ENCODE measurements around the gene RALGAPA2. TPM values are rescaled to one million over a fixed set of nuclear protein-coding genes. Genes with fewer than 3 reads are reported as not detected.

The RALGAPA2 gene
- total RNA-seq, 1 donor from 2014 or later, result 28.1 TPM

DNA sequence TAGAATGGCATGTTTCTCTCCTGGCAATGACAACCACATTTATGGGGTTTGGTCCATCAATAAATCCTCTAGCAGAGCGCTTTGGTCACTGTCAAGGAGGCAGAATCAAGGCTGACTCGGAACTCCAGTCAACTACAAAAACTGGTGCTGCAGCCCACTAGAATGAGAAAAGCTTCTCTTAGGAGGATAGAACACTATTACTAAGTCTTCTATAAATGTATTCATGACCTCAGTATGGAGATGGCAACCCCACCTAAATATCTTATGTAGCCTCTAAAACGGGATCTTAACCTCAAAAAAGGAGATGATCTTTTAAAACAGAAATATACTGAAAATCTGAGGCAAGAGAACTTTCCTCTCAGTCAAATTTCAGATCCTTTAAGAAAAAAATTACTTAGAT lies 68.5 kb downstream of the RALGAPA2 start:
- Mint-ChIP-seq H3K27ac (no peak overlapping the region), H3K27me3 (no peaks in the 10 kb centered on the region), H3K36me3 (peaks cover 8% of the 10 kb centered on the region), H3K4me1 (ENCODE audit: unreplicated experiment) (no peaks in the 10 kb centered on the region), H3K9me3 (no peaks in the 10 kb centered on the region), H3K4me3 (no peak overlapping the region)
- DNase-seq (ENCODE audit: extremely low spot score, unreplicated experiment), result no peak
- TF ChIP-seq, protein P1, sequence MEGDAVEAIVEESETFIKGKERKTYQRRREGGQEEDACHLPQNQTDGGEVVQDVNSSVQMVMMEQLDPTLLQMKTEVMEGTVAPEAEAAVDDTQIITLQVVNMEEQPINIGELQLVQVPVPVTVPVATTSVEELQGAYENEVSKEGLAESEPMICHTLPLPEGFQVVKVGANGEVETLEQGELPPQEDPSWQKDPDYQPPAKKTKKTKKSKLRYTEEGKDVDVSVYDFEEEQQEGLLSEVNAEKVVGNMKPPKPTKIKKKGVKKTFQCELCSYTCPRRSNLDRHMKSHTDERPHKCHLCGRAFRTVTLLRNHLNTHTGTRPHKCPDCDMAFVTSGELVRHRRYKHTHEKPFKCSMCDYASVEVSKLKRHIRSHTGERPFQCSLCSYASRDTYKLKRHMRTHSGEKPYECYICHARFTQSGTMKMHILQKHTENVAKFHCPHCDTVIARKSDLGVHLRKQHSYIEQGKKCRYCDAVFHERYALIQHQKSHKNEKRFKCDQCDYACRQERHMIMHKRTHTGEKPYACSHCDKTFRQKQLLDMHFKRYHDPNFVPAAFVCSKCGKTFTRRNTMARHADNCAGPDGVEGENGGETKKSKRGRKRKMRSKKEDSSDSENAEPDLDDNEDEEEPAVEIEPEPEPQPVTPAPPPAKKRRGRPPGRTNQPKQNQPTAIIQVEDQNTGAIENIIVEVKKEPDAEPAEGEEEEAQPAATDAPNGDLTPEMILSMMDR (conservative IDR thresholded peaks at IDR 0.05), result no peak

DNA sequence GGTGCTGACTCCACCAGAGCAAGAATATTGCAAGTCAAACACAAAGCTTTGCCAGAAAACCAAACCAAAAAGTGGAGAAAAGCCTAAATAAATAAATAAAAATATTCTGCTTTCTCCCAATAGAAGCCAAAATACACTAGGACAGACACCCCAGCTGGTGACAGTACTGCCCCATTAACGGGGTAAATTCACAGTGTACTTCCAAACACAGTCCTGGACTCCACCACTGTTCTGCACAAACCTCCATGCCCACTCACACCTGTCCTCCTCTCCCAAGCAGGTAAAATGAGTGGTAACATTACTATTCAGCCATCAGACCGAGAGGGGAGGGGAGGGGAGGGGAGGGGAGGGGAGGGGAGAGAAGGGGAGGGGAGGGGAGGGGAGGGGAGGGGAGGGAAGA lies 70.7 kb downstream of the RALGAPA2 start:
- H3K4me3 Mint-ChIP-seq, result no peak overlapping the region
- no peaks in the 10 kb centered on the region for H3K27me3 Mint-ChIP-seq
- H3K4me1 Mint-ChIP-seq (ENCODE audit: unreplicated experiment), result no peaks in the 10 kb centered on the region
- TF ChIP-seq, protein P1 (conservative IDR thresholded peaks at IDR 0.05), result no peak
- H3K27ac Mint-ChIP-seq, result no peak overlapping the region
- H3K9me3 Mint-ChIP-seq, result no peaks in the 10 kb centered on the region
- H3K36me3 Mint-ChIP-seq, result peaks cover 12% of the 10 kb centered on the region
- no peak for DNase-seq (ENCODE audit: extremely low spot score, unreplicated experiment)

DNA sequence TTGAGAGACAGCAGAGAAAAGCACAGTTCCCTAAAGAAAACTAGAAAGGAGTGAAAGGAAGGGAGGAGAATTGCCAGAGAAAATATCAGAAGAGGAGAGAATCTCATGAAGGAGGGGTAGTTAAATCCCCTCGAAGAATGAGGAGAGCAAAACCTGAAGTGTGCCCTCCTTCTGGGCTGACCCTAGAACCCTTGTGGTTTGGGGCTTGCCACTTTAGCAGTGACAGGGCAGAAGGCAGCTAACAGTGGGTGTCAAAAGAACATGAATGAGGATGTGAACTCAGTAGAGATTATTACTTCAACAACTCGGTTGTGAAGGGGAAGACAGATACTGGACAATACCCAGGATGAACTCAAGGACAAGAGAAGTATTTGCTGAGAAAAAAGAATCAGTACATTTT lies 73.6 kb downstream of the RALGAPA2 start:
- DNase-seq (ENCODE audit: extremely low spot score, unreplicated experiment), result no peak
- Mint-ChIP-seq H3K36me3 (peaks cover 25% of the 10 kb centered on the region), H3K9me3 (no peaks in the 10 kb centered on the region), H3K4me3 (no peak overlapping the region), H3K27me3 (no peaks in the 10 kb centered on the region), H3K4me1 (ENCODE audit: unreplicated experiment) (no peaks in the 10 kb centered on the region), H3K27ac (no peak overlapping the region)
- TF ChIP-seq, protein P1 (conservative IDR thresholded peaks at IDR 0.05), result no peak

DNA sequence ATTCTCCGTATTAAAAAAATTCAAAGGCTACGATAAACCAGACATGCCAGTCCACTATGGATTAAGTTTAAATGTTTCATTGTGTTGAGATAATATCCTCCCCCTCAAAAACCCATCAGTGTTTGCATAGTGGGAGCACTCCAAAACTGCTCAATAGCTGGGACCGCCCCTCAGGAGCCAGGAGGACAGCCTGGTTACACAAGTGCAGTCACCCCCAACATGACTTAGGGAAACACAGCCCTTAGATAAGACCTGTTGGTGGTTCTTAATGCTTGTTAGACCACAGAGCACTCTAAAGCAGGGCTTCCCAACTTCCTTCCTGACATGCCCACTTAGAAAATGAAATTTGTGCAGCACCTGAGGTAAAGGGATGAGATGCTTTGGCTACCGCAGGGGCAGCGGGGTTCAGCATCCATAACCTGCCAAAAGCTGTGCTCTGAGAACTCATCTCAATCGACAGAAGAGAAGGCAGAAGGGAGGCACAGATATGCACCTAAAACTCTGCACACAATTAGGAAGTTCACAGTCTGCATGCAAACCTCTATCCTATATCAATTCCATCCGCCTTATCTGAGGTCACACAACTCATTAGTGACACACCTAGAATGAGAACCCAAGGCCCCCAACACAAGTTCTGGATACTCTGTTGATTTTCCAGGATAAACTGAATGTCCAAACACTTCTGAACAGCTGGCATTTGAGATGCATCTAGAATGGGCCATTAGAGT lies 74.3 kb downstream of the RALGAPA2 start:
- Mint-ChIP-seq H3K9me3 (no peaks in the 10 kb centered on the region), H3K36me3 (peaks cover 30% of the 10 kb centered on the region), H3K27me3 (no peaks in the 10 kb centered on the region), H3K4me3 (no peak overlapping the region), H3K4me1 (ENCODE audit: unreplicated experiment) (no peaks in the 10 kb centered on the region), H3K27ac (no peak overlapping the region)
- TF ChIP-seq, protein P1 (conservative IDR thresholded peaks at IDR 0.05), result no peak
- DNase-seq (ENCODE audit: extremely low spot score, unreplicated experiment), result no peak

DNA sequence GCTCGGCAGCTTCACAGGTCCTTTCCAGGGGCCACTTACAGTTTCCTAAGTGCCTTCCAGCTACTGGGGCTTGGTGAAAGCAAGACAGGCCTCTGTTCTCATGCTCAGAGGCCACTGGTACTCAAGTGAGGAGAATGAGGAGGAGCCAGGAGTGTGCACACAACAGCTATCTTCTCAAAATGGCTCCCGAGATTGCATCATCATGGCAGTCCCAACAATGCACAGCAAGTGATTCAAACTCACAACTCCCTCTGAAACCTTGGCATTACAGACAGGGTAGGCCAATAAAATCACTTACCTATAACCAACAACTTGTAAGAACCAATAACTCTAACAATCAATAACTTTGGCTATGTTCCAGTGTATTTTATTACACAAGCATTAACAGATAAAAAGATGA lies 77.4 kb downstream of the RALGAPA2 start:
- TF ChIP-seq, protein P1 (conservative IDR thresholded peaks at IDR 0.05), result no peak
- Mint-ChIP-seq H3K27ac (no peak overlapping the region), H3K4me3 (no peak overlapping the region), H3K9me3 (no peaks in the 10 kb centered on the region), H3K4me1 (ENCODE audit: unreplicated experiment) (no peaks in the 10 kb centered on the region), H3K36me3 (peaks cover 31% of the 10 kb centered on the region), H3K27me3 (no peaks in the 10 kb centered on the region)
- no peak for DNase-seq (ENCODE audit: extremely low spot score, unreplicated experiment)

All from type B pancreatic cell (in vitro differentiated cells).